Immature natural killer cell (primary cell): ENCODE results near the gene CCNL1. TPM values are rescaled to one million over a fixed set of nuclear protein-coding genes. Genes with fewer than 3 reads are reported as not detected.

Source experiments
- DNase-seq, 3 donors: peaks; one replicate each; pipeline ENCODE4 v3.0.0; 2022; ENCODE audit warnings: mixed read lengths in 1 of 3
- H3K27ac Mint-ChIP-seq, 6 donors: one replicate each; pipeline ENCODE4 v1.8.0; 2020; ENCODE audit warnings: mixed read lengths in 6 of 6, mild to moderate bottlenecking in 5 of 6, inconsistent platforms in 4 of 6, moderate library complexity in 3 of 6
- H3K27me3 Mint-ChIP-seq, 3 donors: one replicate each; pipeline ENCODE4 v1.8.0; 2020 to 2021; ENCODE audit warnings: low read depth in 3 of 3, mild to moderate bottlenecking in 3 of 3, mixed read lengths in 3 of 3, moderate library complexity in 3 of 3, inconsistent platforms in 1 of 3
- H3K36me3 Mint-ChIP-seq, 3 donors: one replicate each; pipeline ENCODE4 v1.8.0; 2020; ENCODE audit warnings: mixed read lengths in 3 of 3, inconsistent platforms in 2 of 3, mild to moderate bottlenecking in 2 of 3
- H3K4me1 Mint-ChIP-seq, 2 donors: one replicate each; pipeline ENCODE4 v1.8.0; 2020; ENCODE audit warnings: inconsistent platforms in 2 of 2, mild to moderate bottlenecking in 2 of 2, mixed read lengths in 2 of 2, moderate library complexity in 1 of 2
- H3K4me3 Mint-ChIP-seq, 5 donors: one replicate each; pipeline ENCODE4 v1.8.0; 2020; ENCODE audit warnings: mild to moderate bottlenecking in 5 of 5, mixed read lengths in 5 of 5, inconsistent platforms in 3 of 5, moderate library complexity in 3 of 5
- H3K9me3 Mint-ChIP-seq, 6 donors: one replicate each; pipeline ENCODE4 v1.8.0; 2020; ENCODE audit warnings: mild to moderate bottlenecking in 6 of 6, mixed read lengths in 6 of 6, inconsistent platforms in 4 of 6, moderate library complexity in 3 of 6
- polyA plus RNA-seq, 3 donors: library from polyadenylated mRNA; unstranded; fragments of 300-500 nt; fragmentation: Illumina TruSeq; gene quantifications; one replicate each; pipeline ENCODE4 v1.2.3, GENCODE V29; 2021

Gene CCNL1
- polyA plus RNA-seq, 3 donors from 2014 or later: 35.3 to 87.6 (median 44.2) TPM

DNA sequence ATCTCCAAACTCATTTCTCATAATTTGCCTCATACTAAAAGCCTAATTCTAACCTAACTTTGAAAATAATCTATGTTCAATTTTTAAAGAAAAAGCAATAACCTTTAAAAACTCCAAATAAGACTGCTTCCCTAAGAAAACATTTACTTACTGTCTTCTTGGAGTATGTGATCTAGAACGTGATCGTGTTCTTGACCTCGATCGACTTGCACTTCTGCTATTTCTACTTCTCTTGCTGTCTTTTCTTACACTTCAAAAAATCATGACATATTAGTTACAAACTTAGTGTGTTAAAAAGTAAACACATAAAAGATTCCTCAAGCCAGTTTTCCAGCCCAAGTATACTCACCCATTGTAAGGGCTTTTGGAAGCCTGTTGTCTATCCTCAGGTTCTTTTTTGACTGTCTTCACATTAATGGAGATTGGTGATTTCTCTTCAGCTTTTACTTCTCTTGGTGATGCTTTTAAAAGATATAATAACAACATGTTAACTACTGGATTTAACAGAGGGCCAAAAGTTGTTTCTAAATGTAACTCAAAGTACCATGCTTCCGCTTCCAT lies 10.7 kb downstream of the CCNL1 start:
- no peak overlapping the region for H3K4me3 Mint-ChIP-seq
- H3K4me1 Mint-ChIP-seq: peaks cover 13 to 29% of the 10 kb centered on the region in 2 donors
- peaks cover 4 to 23% (median 12%) of the 10 kb centered on the region in 3 donors for H3K27me3 Mint-ChIP-seq
- no peak for DNase-seq
- peaks cover 41 to 66% (median 47%) of the 10 kb centered on the region in 3 donors for H3K36me3 Mint-ChIP-seq
- H3K27ac Mint-ChIP-seq: peak overlapping the region in 5 of 6 donors; percentile 2 to 43 (median 37)
- no peaks in the 10 kb centered on the region for H3K9me3 Mint-ChIP-seq

DNA sequence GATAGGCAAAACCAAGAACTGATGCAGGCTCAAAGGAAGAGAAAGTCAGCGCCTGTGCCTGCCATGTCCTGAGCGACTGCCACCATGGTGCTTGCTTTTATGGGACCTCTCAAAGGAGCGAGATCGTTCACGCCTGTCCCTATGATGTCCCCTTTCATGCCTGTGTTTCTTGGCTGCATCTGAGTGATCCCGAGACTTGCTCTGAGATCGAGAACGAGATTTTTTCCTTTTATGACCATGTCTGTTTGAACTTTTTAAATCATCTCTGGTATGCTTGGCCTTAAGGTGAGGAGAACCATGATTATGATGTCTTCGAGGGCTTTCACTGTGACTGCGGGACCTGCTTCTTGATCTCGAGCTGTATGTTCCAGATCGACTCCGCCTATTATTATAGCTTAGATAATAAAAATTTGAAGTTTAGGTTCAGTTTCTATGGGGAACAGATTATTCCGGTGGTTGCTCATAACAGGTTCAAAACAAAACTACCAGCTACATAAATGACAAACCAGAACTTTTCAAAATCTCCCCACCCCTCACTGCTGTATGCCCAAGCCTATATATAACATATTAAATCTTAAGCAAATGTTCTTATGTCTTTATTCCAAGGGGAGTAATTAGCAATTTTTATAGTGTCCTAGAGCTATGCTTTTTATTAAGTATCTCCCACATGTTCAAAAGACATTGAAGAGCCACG lies 11.6 kb downstream of the CCNL1 start:
- DNase-seq: no peak
- H3K36me3 Mint-ChIP-seq: peaks cover 38 to 67% (median 51%) of the 10 kb centered on the region in 3 donors
- H3K4me3 Mint-ChIP-seq: no peak overlapping the region
- peak overlapping the region in 2 of 6 donors; percentile 29 to 69 for H3K27ac Mint-ChIP-seq
- peaks cover 10 to 20% of the 10 kb centered on the region in 2 donors for H3K4me1 Mint-ChIP-seq
- no peaks in the 10 kb centered on the region for H3K9me3 Mint-ChIP-seq
- peaks cover 4 to 25% (median 12%) of the 10 kb centered on the region in 3 donors for H3K27me3 Mint-ChIP-seq

DNA sequence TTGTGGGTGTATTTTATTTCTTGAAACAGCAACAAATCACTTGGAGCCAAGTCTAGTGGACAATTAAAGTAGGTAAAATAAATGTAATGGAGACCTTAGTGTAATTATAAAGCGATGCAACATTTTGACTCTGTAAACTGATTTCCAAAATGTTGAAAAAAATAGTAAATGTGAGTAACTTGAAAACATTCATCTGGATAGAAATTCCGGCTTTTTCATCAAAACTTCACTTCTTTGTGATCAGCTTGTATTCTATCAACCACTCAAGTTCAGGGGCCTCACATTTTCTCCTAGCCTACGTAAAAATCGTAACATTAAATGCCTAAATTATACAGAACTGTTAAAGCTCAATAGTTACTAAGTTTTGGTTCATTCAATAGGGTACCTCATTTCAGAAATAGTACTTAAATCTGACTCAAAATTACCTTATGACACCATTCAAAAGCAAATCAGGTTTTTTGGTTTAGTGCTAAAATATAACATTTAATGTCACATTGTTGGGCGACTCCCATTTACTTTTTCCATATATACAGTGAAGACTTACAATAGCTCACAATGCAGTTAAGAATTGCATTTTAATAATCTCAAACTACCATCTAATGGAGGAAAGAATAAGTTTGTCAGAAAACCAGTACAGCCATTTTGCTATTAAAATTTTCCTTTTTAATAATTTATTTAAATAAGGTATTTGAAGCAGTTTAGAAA lies 12.7 kb downstream of the CCNL1 start:
- DNase-seq: no peak
- Mint-ChIP-seq H3K36me3 (peaks cover 37 to 65% (median 52%) of the 10 kb centered on the region in 3 donors), H3K4me3 (no peak overlapping the region), H3K4me1 (peaks cover 10 to 15% of the 10 kb centered on the region in 2 donors), H3K27ac (peak overlapping the region in 5 of 6 donors; percentile 15 to 72 (median 32)), H3K9me3 (no peaks in the 10 kb centered on the region), H3K27me3 (peaks cover 4 to 25% (median 12%) of the 10 kb centered on the region in 3 donors)

DNA sequence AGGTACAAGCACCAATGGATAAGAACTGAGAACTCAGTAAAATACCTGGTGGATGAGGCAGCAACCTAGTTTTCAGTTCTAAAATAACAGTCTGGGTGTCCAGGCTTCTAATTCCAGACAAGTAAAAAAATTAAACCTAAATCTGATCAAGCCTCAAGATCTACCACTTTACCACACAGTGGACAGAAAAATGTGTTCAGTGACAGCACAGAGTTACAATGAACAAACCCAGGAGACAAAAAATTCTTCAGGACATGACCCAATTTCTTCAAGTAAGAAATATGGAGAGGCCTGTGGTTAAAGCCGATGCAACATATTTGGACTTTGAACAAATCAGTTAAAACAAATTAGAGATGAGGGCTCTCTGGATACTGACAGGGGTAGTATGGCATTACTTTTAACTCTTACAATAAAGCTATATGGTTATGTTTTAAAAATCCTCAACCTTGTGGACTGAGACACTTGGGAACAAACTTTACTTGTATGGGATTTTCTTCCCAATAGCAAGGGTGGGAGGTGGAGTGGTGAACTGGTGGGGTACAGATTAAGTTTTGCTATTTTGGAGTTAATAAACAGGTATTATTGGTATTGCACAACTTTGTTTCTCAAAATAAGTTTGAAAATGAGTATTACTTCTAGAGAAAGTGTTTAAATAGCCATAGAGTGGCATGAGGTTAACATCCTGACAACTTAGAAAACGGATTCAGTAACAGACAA lies 14.2 kb downstream of the CCNL1 start:
- Mint-ChIP-seq H3K4me1 (peaks cover 4 to 8% of the 10 kb centered on the region in 2 donors), H3K27me3 (peaks cover 4 to 19% (median 10%) of the 10 kb centered on the region in 3 donors), H3K27ac (peak overlapping the region; percentile 32 to 73 (median 54)), H3K9me3 (no peaks in the 10 kb centered on the region), H3K4me3 (no peak overlapping the region), H3K36me3 (peaks cover 30 to 56% (median 42%) of the 10 kb centered on the region in 3 donors)
- DNase-seq: no peak

DNA sequence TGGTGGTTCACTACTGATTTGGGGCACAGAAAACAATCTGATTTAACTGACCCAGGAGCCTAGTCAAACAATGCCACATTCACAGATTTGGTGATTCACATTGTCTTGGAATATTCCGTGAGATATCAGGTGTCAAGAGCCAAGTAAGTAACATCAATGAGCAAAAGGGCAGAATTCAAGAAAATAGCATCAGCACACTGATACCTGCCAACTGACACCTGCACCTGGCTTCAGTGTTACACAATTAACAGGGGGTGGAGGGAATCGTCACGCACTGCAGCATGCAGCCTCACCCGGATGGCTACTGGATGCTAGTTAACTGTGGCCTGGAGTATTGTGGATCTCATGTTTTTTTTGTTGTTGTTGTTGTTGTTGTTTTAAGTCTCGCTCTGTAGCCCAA lies 17.6 kb downstream of the CCNL1 start:
- H3K9me3 Mint-ChIP-seq: no peaks in the 10 kb centered on the region
- H3K27me3 Mint-ChIP-seq: peaks cover 3 to 18% (median 4%) of the 10 kb centered on the region in 3 donors
- no peak overlapping the region for H3K4me3 Mint-ChIP-seq
- no peak for DNase-seq
- peaks cover 10 to 38% (median 23%) of the 10 kb centered on the region in 3 donors for H3K36me3 Mint-ChIP-seq
- peak overlapping the region in 1 of 6 donors; percentile 64 for H3K27ac Mint-ChIP-seq
- H3K4me1 Mint-ChIP-seq: peaks cover 10 to 13% of the 10 kb centered on the region in 2 donors

DNA sequence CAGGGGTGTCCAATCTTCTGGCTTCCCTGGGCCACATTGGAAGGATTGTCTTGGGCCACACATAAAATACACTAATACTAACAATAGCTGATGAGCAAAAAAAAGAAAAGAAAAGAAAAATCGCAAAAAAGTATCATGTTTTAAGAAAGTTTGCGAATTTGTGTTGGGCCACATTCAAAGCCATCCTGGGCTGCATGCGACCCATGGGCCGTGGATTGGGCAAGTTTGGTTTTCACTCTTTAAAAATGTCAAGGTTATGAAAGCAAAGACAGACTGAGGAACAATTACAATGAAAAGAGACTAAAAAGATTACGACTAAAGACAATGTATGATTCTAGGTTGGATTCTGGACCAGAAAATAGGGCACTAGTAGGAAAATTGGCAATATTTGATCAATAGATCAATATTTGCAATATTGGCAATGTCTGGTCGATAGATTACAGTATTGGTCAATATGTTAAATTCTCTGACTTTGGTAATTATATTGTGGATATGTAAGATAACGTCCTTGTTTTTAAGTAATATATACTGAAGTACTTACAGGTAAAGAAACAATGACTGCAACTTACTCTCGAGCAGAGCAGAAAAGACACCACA lies 19.9 kb downstream of the CCNL1 start:
- H3K9me3 Mint-ChIP-seq: no peaks in the 10 kb centered on the region
- DNase-seq: no peak
- peak overlapping the region in 1 of 6 donors; percentile 35 for H3K27ac Mint-ChIP-seq
- peaks cover 11 to 15% of the 10 kb centered on the region in 2 donors for H3K4me1 Mint-ChIP-seq
- peaks cover 0 to 5% (median 0%) of the 10 kb centered on the region in 3 donors for H3K27me3 Mint-ChIP-seq
- H3K36me3 Mint-ChIP-seq: peaks cover 0 to 22% (median 6%) of the 10 kb centered on the region in 3 donors
- H3K4me3 Mint-ChIP-seq: no peak overlapping the region

DNA sequence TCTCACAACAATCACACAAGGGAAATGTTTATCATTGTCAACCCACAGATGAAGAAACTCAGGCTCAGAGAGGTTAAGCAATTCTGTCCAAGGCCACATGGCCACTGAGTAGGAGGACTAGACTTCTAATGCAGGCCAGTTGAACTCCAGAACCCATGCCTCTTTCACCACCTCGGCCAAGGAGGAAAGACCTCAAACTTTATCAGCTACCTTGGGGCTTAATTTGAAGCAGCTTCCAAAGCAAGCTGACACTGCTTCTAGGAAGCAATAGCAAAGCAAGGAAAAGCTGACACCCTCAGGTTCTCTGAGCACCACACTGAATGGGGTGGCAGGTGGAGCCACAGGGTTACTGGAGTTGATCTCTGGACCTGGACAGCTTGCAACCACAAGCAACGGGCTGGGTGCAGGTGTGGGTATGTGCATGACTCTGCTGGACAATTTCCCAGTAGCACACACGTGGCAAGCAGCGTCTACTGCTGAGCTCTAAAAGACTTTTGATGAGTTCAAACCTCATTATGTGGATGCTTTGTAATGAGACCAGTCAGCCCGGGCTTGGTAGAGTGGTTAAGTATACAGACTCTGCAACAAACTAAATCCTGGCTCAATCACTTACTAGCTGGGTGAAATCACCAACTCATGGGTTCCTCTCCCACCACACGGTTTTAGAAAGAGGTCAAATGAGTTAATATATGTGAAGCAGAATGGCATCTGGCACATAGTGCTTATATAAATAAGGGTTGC lies 23.1 kb downstream of the CCNL1 start:
- H3K27ac Mint-ChIP-seq: peak overlapping the region in 3 of 6 donors; percentile 5 to 77 (median 53)
- H3K36me3 Mint-ChIP-seq: peaks cover 0 to 6% (median 0%) of the 10 kb centered on the region in 3 donors
- no peak overlapping the region for H3K4me3 Mint-ChIP-seq
- peaks cover 0 to 2% (median 1%) of the 10 kb centered on the region in 3 donors for H3K27me3 Mint-ChIP-seq
- no peaks in the 10 kb centered on the region for H3K9me3 Mint-ChIP-seq
- peaks cover 17 to 37% of the 10 kb centered on the region in 2 donors for H3K4me1 Mint-ChIP-seq
- DNase-seq: no peak

DNA sequence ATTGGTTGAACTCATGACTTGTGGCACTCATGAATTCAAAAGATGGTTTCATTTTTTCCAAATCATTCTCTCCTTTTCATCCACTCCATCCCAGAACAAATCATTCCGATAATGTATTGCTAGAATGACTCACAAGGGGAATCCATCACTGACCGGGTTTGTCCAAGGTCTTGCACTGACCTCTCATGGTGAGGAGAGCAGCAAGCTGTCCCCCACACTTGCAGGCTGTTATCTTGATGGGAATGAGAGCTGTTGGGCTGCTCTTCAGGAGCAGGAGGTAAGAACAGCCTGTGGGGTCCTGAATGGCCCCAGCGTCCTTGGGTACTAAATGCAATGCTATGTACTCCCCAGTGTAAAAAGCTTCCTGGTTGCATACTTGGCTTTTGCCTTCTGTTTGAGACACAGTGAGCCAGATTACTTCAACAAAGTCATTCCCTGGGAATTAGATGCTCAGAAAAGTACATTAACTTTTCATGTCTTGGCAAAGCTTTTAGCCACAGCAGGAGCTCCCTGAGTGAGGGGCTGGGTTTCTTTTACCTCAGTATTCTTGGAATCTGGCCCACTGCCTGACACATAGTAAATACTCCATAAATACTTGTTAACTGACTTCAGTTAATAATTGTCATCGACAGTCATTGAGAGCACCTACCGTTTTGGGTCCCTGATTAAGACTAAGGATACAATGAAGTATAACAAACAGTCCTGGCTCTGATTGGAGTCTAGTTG lies 24.1 kb downstream of the CCNL1 start:
- Mint-ChIP-seq H3K36me3 (peaks cover 0 to 5% (median 0%) of the 10 kb centered on the region in 3 donors), H3K4me1 (peaks cover 25 to 47% of the 10 kb centered on the region in 2 donors)

DNA sequence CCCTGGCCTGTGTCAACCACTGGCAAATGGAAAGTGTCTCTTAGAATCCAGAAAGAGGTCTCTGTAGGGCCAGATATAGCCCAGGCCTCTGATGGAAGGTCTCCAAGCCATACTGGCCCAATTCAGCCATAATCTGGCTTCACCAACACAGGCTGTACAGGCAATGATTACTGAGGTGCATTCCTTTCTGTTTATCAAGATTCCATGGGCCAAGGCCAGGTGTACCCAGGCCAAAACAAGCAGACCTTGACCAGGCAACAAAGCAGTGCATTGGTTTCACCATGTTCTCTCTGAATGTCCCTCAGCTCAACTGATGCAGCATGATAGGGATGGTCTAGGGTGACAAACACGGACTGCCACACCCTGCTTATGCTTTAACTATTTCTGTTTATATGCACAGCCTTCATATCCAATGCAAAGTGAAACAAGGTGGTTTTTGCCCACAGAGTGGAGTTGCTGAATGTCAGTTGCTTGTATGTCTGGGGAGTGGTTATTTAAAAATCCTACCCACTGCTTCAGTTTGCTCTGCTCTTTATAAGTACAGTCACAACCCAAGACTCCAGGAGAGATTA lies 25.2 kb downstream of the CCNL1 start:
- H3K36me3 Mint-ChIP-seq: peaks cover 0 to 2% (median 0%) of the 10 kb centered on the region in 3 donors
- H3K9me3 Mint-ChIP-seq: no peaks in the 10 kb centered on the region
- H3K4me1 Mint-ChIP-seq: peaks cover 35 to 58% of the 10 kb centered on the region in 2 donors
- H3K27ac Mint-ChIP-seq: peak overlapping the region in 1 of 6 donors; percentile 40
- no peak overlapping the region for H3K4me3 Mint-ChIP-seq
- peaks cover 0 to 5% (median 2%) of the 10 kb centered on the region in 3 donors for H3K27me3 Mint-ChIP-seq
- DNase-seq: no peak

More for the DNA sequence above, 24.1 kb downstream of the CCNL1 start:
- Mint-ChIP-seq H3K27ac (peak overlapping the region in 1 of 6 donors; percentile 5), H3K27me3 (peaks cover 0 to 2% (median 1%) of the 10 kb centered on the region in 3 donors), H3K4me3 (no peak overlapping the region), H3K9me3 (no peaks in the 10 kb centered on the region)
- DNase-seq: no peak

DNA sequence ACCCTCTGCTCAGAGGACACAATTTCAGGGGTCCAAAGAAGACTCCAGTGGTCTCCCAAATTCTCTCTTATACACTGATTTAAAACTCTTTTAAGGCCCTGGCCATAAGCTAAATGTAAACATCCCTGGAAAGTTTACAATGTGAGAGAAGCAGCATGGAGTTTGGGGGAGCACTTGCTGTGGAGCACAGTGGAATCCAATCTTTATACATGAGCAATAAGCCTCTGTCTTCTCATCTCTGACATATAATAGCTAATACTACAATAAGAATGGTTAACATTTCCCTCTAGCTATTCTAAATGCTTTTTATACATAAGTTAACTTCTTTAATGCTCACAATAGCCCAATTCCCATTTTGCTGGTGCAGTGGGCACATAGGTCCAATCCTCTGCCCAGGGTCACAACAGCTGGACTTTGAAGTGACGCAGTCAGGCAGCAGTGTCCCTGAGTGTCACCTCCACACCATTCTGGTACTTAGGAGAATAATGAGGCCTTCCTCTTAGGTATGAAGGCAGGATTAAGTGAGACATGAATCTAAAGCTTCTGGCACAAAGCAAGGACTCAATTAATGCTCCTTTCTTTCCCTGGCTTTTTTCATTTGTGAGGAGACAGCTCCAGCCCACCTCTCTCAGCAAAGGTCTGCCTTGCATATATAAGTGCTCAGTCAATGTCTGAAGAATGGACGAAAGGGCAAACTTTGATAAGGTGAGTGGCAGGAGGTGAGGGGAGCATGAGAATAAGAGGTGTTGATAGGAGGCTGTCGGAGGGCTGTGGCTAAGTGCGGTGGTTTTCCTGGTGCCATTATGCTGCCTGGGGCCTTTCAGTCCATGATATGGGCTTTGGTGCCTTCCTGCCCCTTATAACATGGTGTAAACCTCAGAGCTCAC lies 26.3 kb downstream of the CCNL1 start:
- peaks cover 0 to 5% (median 2%) of the 10 kb centered on the region in 3 donors for H3K27me3 Mint-ChIP-seq
- no peaks in the 10 kb centered on the region for H3K36me3 Mint-ChIP-seq
- peaks cover 43 to 68% of the 10 kb centered on the region in 2 donors for H3K4me1 Mint-ChIP-seq
- no peak overlapping the region for H3K4me3 Mint-ChIP-seq
- no peak for DNase-seq
- H3K9me3 Mint-ChIP-seq: no peaks in the 10 kb centered on the region
- H3K27ac Mint-ChIP-seq: peak overlapping the region in 2 of 6 donors; percentile 40 to 44

DNA sequence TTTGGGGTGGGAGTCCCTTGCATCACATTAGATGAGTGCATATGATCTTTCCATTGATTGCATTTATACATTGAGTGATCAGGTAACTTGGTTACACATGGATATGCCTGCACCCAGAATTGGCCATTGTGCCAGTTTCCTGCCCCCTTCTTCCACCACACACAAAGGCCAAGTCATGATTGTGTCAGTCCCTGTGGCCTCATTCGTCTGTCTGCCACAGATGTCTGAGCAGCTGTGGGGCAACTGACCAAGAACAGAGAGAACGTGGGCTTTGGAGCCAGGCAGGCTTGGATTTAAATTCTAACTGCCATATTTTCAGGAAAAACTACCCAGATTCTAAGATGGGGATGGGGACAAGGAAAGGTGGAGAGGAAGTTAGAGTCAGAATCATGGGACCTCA lies 27.0 kb downstream of the CCNL1 start:
- no peaks in the 10 kb centered on the region for H3K9me3 Mint-ChIP-seq
- peaks cover 43 to 68% of the 10 kb centered on the region in 2 donors for H3K4me1 Mint-ChIP-seq
- peaks cover 0 to 4% (median 2%) of the 10 kb centered on the region in 3 donors for H3K27me3 Mint-ChIP-seq
- peak overlapping the region in 2 of 6 donors; percentile 31 to 49 for H3K27ac Mint-ChIP-seq
- DNase-seq: no peak
- H3K36me3 Mint-ChIP-seq: no peaks in the 10 kb centered on the region
- H3K4me3 Mint-ChIP-seq: no peak overlapping the region
